Stimulated activated CD4-positive, alpha-beta T cell treated with anti-CD3 and anti-CD28 coated beads, Interleukin-2, amount 100 ng/mL, for 48 hours (primary cell): ENCODE data around the gene DGCR6L.
"Not testable (repeated sequence)": the region's sequence is repeated elsewhere in the genome, so short reads cannot be mapped to it uniquely, and the experiment has no call there.

Experiments
- DNase-seq, 2 donors: peaks; one replicate each; pipeline ENCODE4 v3.0.0-alpha.2; 2020

Gene DGCR6L

DNA sequence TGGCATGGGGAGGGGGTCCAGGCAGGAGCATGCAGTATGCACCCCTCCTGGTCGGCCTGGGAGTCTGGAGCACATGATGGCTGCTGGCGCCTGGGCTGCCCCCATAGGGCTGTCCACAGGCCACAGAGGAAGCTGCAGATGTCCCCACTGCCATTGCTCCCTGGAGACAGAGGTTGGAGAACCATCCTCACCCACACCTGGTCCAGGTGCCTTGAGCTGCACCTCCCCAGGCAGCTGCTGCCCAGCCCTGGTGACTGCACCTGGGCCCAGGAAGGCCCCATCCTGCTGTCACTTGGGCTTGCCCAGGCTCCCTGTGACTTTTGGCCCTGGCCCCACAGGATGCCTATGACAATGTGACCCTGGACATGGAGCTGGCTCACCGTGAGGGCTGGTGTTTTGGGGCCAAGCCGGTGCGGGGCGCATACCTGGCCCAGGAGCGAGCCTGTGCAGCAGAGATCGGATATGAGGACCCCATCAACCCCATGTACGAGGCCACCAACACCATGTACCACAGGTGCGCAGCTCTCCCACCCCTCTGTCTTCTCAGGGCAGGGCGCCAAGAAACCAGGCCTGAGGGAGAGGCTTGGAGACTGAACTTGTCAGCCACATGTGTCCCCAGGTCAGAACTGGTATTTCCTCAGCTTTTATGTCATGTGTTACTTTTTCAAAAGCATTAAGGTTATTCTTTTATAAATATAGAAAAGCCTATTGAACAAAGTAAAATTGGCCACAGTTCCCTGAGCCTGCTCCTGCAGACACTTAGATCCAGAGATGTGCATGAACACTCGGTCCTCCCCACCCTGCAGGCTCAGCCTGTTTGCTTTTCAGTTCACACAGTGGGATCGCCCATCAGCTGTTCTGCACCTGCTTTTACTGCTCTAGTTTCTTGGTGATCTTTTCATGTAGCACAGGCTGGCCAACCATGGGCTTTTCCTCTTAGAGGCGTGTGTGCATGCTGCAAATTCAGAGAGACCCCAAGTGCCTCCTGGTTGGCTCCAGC is 12.1 kb downstream of the DGCR6L start:
- DNase-seq: not testable (repeated sequence)

DNA sequence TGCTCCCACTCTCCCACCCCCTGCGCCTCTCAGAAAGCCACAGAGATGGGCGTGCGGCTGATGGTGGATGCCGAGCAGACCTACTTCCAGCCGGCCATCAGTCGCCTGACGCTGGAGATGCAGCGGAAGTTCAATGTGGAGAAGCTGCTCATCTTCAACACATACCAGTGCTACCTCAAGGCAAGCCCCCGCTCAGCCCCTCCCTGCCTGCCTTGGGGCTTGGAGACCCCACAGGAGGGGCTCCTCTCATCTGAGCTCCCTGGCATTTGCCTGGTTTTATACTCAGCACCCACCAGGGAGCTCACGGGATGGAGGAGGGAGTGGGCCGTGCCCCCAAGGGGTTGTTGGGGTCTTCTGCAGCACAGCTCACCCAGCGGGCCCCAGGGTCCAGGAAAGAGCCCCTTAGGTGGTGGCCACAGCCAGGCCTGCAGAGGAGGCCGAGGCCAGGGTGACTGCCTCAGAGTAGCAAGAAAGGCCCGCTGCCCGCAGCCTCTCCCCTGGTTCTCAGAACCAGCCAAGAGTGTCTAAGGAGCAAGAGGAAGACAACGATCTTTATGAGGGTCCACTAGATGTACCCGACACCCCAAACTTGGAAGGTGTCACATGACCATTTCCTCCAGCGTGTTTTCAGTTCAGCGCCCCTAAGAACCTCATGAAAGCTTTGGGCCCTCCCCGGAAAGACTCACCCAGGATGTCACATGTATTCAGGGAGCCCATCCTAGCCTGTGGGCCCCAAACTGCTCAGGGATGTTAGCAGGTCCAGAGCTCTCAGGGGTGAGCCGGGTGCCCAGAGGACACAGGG is 13.0 kb downstream of the DGCR6L start:
- DNase-seq: not testable (repeated sequence)

GRCh38 chr22:20305894-20306645 is 13.8 kb downstream of the DGCR6L start:
- no peak for DNase-seq

DNA sequence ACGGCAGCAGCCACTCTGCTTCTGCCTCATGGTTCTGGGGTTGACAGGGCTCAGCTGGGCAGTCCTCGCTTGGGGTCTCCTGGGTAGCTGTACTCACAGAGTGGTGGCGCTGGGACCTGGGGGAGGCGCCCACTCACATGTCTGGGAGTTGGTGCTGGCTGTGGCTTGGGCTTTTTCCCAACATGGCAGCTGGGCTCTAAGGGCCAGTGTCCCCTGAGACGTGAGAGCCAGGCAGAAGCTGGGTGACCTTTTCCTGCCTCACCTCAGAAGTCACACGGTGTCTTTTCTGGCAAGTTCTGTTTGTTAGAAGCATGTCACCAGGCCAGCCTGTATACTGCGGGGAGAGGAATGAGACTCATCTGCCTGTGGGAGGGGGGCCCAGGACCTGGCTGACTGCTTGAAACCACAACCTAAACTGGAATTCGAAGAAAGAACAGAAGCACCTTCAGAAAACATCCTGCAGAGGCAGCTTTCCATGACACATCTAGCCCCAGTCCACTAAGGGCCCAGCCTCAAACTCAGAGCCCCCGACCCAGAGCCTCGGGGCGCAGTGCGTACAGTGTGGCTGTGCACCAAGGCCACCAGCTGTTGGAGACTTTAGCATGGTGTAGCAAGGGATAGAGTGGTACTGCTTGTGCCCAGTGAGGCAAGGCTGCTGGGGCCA is 14.5 kb downstream of the DGCR6L start:
- DNase-seq: not testable (repeated sequence)

DNA sequence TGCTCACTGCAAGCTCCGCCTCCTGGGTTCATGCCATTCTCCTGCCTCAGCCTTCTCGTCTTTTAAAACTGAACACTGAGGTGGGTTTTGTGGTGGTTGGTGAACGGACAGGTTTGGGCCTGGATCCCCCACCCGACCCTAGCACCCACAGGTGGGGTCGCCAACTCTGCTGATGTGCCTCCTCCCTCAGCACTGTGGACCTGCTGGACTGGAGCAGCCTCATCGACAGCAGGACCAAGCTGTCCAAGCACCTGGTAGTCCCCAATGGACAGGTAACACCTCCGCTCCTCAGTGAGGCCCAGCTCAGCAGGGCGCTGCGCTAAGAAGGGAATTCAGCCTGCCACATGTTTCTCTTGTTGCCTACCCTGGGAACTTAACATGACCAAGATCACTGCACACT is 15.2 kb downstream of the DGCR6L start:
- DNase-seq: no peak

DNA sequence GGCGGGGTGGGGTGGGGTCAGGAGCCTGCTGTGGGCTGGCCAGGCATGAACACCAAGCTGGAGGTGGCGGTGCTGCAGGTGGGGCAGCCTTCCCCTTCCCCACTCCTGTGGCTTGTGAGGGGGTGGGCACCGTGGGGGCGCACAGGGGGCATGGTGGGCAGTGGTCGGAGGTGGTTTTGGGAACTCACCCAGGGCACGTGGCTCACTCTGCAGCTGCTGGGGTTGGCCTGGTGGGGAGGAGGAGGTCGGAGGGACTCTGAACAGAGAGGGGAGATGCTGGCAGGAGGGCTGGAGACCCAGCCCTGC is 16.7 kb downstream of the DGCR6L start:
- DNase-seq: not testable (repeated sequence)

DNA sequence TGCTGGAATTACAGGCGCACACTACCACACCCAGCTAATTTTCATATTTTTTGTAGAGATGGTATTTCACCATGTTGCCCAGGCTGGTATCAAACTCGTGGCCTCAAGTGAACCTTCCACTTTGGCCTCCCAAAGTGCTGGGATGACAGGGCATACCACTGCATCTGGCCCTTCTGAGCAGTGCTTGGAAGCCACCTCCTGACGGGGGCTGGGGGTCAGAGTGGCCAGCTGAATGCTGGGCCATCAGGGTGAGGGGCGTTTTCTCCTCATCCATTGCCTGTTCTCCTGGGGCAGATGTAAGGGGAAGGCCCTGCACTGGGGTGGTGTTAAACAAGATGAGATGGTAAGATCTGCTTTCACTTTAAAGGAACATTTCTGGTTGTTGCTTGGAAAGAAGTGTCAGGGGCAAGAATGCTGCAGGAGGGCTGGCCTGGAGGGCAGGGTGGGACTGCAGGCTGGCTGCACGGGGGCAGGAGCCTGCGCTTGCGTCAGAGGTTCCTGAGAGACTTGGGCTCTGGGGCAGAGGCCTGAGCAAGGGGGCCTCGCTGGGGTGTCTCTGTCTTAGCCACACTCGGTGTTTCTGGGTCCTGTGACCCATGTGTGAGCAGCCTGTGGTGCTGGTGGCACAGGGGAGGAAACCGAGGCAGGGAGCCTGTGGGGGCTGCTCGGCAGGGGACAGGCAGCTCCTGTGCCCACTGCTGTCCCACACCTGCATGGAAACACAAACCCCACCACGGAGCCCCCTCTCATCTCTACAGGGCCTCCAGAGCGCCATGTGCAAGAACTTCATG is 17.2 kb downstream of the DGCR6L start:
- no peak for DNase-seq

- DNase-seq: no peak
Observed at GRCh38 chr22:20299746-20300136, 20.1 kb downstream of the DGCR6L start.

- DNase-seq: peak; percentile 84 to 85
Observed at GRCh38 chr22:20298803-20299745, 20.8 kb downstream of the DGCR6L start.

DNA sequence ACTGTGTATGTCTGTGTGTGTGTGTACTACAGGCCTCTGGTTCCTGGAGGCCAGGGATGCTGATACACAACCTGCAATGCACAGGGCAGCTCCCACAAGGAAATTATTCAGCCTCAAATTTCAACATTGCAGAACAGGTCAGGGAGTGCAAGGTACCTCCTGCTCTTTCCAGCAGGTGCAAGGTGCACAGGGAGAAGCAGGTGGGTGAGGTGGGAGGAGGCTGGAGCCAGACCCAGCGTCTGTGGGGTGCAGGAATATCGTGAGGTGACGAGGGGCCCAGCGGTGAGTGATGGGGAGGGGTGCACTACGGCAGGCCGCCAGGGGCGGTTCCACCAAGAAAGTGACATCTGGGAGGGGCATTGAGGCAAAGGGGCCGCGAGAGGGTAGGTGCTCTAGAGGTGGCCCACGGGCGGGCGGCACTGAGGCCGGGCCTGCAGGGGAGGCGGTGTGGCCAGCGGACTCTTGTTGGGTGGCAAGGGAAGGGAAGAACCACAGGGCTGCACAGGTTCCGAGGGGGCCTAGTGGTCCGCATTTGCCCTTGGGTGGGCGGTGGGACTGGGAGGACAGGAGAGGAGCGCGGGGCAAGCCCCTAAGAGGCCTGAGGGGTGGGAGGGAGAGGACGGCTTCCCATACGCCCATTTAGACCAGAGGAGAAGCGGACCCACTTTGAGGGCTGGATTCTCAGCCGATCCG is 21.6 kb downstream of the DGCR6L start:
- DNase-seq: no peak

DNA sequence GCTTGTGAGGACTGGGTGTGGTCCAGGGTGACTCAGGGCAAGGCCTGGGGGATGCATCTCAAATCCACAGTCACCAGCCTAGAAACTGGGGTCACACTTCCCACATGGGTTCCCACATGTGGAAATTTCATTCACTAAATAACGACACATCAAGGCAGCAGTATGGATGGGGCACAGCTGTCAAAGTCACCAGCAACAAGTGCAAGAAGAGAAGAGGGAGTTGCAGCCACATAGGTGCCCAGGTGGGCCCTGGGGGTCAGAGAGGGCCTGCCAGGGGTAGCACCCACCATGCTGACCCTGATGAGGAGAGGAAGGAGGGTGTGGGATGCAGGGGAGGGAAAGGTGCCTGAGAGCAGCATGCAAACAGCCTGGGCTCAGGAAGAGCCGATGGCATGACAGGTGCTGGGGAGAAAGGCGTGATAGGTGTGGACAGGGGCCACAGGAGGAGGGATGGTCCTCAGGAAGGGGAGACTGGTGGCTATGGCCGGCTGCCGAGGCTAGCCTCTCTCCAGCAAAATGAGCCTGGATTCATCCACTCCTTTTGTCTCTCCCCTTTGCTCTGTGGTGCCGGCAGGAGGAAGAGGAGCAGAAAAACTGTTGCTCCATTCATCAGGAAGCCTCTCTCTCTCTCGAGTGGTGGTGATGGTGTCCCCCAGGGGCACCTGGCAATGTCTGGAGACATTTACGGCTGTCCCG is 22.3 kb downstream of the DGCR6L start:
- no peak for DNase-seq

DNA sequence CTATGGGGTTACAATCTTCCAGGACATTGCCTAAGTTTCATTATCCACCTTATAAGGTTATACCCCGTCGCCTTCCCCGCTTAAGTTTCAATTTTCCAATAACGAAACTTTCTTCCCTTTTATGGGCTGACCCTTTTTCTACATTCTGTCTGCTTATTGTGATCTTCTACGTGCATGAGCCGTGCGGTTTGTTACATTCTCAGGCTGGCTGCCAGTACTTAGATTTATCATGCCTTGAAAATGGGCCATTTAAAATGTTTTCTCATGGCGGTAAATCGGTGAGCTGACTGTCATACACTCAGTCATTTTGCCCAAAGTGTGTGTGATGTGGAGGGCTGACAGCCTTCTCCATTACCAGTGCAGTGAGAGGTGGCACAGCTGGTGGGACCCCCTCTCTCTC is 23.3 kb downstream of the DGCR6L start:
- DNase-seq: no peak

DNA sequence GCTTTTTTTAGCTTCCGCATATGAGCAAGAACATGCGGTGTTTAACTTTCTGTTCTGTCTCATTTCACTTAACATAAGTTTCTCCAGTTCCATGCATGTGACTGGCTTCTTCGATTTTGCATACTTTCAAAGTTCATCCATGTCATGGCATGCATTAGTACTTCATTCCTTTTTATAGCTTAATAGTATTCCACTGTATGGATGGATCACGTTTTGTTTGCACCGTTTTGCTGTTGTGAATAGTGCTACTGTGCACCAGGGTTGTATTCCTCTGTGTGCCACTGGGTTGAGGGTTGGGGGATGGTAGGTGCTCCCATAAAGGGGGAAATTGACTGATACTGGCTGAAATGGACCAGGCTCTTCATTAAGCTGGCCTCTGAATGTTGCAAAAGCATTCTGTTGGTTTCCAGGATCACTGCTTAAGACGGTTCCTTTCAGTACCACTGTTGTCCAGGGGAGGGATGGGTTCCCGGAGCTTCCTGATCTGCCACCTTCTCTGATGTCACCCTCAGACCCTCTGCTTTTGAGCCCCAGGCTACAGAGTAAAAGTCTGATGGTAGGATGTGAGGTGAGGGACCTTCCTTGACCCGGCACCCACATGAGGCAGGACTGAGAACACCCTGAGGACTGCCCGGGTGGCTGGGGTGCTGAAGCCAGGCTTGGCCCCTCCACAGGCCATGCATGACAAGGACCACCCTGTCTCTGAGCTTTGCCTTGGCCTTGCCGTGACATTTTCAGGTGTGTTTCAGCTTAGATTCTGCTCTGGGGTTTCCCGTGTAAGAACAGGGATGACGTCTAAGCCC is 24.4 kb downstream of the DGCR6L start:
- no peak for DNase-seq

DNA sequence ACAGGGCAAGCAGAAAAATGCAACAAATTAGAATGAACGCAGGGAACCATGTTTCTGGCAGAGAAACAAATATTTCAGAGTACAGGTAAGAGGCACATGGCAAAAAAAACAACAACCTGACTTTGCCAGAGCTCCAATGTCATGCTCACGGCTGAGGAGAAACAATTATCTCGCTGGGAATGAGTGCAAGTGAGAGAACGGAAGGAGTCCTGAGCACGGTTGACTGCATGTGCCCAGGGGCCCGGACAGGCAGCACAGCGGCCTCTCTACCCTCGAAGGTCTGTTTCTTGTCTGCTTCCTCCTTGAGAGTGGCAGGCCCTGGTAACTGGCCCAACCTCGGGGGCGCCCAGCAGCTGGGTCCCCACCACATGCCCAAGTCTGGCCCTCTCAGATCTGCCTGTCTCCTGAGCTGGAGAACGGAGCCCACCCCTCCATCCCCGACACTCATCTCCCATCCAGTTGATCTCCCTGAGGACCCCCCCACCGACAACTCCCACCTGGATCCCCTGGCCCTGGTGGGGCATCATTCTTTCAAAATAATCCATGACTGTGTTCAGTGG is 27.1 kb downstream of the DGCR6L start:
- no peak for DNase-seq

GRCh38 chr22:20292108-20292507 is 27.8 kb downstream of the DGCR6L start:
- no peak for DNase-seq

- DNase-seq: no peak
Observed at GRCh38 chr22:20291604-20292063, 28.2 kb downstream of the DGCR6L start.

DNA sequence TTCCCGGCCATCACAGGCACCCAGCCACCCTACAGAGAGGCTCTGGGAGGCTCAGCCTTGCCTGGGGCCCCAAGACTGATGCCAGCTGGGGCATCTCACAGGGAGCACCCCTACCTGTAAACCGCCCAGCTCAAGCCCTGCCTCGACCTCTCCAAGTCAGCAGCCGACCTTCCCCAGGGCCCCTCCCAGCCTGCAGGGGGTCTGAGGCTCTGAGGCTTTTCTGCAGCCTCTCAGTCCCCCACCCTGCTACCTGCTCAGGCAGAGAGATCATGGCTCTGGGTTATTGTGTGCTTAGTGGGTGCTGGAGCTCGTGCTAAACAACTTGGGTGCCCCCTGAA is 28.6 kb downstream of the DGCR6L start:
- DNase-seq: no peak

GRCh38 chr22:20290578-20291248 is 29.1 kb downstream of the DGCR6L start:
- DNase-seq: no peak
